PC-3 (cell line): ENCODE data around the gene B4GALNT1.

Experiments
- CTCF ChIP-seq: fragments of 300-600 bp; sonication (generic); conservative IDR thresholded peaks from 2 replicates; pipeline ENCODE4 v1.5.1; 2017; ENCODE audit warnings: antibody characterized with exemption, low read depth, mild to moderate bottlenecking, low read length
- EZH2 ChIP-seq: fragments of 300-600 bp; sonication (generic); IDR thresholded peaks from one replicate; pipeline ENCODE4 v1.6.1; 2017; ENCODE audit warnings: antibody characterized with exemption, mild to moderate bottlenecking, low read length; ENCODE audit not compliant: unreplicated experiment
- EZH2phosphoT487 ChIP-seq: fragments of 300-600 bp; sonication (generic); IDR thresholded peaks from 2 replicates; pipeline ENCODE4 v1.6.1; 2018; ENCODE audit warnings: mild to moderate bottlenecking, antibody characterized with exemption, low read length, borderline replicate concordance

DNA sequence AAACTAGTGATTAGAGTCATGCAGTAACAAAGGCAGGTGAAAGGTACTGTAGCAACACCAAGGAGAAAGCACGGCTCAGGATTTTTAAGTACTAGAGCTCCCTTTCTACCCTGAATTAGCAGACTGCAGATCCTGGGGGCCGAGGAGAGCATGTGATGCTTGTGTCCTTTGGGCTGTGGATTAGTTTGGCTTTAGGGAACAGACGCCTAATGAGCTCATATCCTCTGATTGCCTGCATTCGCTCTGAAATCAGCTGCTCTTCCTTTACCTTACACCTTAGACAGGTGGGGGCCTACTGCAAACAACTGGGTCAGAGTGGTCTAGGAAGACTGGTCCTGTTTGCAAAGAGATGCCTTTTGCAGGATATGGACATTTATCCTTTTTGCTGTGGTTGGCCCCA is 39.8 kb downstream of the B4GALNT1 start:
- no peak for TF ChIP-seq EZH2
- no peak for TF ChIP-seq CTCF
- no peak for TF ChIP-seq EZH2phosphoT487
